HG03025 (cell line): Measurements from ENCODE around the gene LNPEP.
"Not testable (repeated sequence)": the region's sequence is repeated elsewhere in the genome, so short reads cannot be mapped to it uniquely, and the experiment has no call there.

ENCODE experiments used
- ATAC-seq: cut with Tn5 transposase; IDR thresholded peaks from one replicate; pipeline ENCODE4 v1.9.1; 2021; ENCODE audit warnings: mild to moderate bottlenecking, moderate library complexity; ENCODE audit not compliant: unreplicated experiment, low FRiP score

LNPEP gene

DNA sequence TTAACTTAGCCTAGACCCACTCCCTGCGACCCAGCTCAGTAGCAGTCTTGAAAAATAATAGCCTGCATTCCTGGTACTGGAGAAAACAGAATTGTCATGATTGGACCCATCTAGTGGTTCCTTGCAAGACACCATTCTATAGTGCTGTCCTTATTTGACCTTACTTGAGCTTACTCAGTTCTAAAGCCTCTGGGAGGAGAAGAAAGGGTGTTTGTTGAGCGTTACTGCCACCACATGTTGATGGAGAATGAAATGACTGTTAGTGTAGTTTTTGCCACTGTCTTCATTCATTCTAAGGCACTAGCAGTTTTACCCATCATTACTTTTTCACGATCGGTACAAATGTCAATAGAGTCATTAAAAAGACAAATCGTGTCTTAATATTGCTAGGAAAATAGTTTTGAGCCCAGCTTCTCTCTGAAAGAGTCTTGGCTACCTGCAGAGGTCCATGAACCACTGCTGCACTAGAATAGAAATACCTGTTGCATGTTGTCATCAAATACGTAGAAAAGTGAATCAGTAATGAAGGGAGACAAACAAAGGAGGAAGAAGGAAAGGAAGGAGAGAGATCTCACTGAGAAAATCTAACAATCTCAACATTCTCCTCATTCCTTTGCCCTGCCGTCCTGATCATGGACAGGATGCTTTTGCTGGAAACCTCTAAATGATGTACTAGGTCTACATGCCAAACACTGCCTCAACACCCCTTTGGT is 110.5 kb downstream of the LNPEP start:
- no peak for ATAC-seq

DNA sequence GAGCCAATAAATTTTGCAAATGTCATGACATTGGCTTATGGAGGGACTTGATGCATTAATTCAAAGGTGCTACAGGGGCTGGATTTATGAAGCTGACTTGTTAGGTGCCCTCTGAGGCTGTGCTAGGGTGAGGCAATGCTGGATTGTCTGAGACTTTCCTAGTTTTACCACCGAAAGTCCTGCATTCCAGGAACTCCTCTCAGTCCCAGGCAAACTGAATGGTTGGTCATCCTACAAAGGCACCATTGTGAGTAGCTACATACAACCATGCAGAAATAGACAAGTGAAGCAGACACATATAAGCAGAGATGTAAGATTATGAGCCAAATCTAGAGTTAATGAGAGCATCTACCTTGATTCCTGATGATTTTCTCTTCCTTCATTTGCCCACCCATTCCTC is 111.2 kb downstream of the LNPEP start:
- ATAC-seq, result no peak

DNA sequence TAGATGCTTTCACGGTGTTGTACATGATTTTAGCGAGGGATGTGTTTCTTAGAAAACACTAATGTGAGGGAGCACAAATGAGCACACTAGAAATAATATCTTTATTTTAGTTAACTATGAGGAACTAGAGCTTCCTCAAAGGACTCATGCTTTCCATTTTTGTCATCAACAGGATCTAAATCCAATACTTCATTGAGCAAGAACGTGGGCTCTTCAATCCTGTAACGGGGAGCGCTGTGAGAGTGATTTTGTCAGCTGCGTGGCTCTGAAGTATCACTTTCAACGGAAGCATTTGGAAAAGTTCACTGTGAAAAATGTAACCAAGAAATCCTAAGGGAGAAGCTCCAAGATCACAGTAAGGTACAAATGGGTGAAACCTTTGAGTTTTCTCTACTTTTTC is 113.3 kb downstream of the LNPEP start:
- ATAC-seq, result no peak

DNA sequence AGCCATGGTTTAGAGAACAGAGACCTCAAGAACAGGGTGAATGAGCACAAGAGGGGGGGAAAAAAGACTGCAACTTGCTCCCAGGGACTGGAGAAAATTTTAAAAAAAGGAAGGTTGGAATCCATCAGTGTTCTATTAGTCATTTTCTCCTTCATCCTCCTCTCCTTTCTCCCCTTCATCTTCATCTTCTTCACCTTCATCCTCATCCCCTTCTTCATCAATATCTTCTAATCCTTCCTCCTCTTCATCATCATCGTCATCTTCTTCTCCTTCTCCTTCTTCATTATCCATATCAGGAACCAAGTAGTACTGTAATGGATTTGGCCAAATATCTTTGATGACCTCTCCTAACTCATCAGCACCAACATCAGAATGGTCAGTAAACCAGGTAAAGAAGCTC is 120.4 kb downstream of the LNPEP start:
- ATAC-seq, result no peak

DNA sequence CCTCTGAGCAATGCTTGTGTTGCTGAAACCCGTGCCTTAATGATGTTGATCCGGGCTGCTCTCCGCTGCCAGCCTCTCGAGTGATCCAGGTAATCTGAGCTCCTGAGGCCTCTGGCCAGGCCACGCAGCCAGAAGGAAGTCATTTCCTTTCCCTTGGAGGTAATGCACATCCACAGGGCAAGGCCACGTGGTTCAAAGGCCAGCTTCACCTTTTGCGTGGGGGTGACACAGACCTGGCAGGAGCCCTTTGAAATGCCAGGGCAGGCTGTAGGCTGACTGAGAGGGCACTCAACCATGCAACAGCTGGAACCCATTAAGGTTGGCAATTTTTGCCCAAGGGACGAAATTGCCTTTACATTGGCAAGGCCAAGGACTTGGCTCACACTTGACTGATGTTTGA is 126.2 kb downstream of the LNPEP start:
- ATAC-seq, result no peak

DNA sequence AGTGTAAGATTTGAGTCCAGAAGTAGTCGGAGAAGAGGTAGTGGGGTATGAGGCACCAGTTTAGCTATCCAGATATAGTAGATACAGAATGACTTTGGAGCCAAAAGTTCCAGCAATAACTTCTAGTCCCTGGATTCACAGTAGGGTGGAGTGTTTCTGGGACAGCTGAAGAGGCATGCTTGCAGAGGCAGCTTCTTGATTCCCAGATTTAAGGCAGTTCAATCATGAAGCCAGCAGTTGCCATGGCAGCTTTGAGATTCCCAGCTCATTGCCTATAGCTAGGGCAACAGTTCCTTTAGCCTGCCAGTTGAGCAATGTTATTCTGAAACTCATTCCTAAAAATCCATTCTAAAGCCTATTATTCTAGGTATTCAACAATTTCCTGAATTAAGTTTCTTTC is 127.4 kb downstream of the LNPEP start:
- no peak for ATAC-seq

DNA sequence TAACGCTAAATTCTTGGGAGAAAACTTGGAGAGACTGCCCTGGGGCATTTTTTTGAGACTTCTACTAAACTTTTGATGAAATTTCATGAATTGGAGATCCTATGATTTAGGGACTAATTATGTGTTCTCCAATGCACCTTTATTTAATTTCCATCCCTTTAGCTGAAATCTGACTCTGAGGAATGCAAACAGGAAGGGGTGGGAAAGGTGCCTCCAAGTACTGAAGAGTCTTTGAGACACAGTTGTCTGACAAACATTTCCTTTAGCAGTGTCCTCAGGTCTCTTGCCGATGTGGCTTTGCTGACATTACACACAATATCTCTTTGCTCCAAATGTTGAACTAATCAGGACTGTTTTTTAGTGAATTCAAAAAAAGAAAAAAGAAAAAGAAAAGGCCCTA is 129.6 kb downstream of the LNPEP start:
- no peak for ATAC-seq

DNA sequence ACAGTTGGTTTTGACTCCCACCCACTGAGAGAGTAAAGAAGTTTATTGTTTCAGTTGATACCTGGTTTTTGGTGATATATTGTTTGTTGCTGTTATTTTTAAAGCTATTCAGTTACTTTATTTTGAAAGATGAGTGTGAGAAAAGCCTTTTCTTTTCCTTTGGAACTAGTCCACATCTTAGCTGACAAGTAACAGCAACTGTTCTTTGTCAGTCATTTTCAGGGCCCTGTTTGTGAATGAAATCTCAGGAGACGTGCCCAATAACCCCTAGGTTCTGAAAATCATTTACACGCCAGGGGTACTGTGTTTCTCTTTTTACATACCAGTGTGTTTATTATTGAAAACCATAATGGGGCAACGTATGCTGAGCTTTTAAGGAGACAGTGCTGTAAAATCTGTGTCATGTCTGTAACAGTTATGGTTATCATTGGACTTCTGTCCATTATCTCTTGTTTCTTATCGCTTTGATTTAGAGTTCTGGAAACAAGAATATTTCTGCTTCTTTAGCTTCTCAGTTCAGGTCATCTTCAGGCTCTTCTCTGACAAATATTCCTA is 131.5 kb downstream of the LNPEP start:
- ATAC-seq, result no peak

DNA sequence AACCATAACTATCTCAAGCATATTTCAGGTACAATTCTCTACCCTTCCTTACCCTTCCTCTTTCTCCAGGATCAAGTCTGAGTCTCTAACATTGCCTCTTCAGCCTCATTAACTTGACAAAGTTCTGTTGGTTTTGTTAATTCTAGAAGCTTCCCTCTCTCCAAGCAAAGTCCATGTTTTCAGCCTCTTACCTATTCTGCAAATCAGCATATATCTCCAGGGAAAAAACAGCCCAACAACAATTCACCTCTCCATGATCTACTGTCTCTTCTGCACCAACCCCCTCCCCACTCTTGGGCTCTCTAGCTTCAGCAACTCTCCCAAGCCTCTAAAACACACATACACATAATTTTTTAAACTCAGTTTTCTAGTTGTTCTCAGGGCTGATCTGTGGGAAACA is 134.4 kb downstream of the LNPEP start:
- ATAC-seq, result no peak

DNA sequence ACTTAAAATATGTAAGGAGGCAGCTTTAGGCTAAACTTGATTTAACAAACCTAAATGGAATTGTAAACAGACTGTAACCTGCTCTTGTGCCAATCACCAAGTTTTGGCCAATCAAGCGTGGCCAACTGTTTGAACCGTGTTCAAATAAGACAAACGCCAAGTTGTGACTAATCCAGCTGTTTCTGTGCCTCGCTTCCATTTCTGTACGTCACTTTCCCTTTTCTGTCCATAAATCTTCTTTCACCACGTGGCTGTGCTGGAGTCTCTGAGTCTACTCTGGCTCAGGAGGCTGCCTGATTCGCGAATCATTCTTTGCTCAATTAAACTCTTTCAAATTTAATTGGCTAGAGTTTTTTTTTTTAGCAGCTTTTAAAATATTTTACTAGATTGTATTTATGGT is 135.2 kb downstream of the LNPEP start:
- no peak for ATAC-seq

DNA sequence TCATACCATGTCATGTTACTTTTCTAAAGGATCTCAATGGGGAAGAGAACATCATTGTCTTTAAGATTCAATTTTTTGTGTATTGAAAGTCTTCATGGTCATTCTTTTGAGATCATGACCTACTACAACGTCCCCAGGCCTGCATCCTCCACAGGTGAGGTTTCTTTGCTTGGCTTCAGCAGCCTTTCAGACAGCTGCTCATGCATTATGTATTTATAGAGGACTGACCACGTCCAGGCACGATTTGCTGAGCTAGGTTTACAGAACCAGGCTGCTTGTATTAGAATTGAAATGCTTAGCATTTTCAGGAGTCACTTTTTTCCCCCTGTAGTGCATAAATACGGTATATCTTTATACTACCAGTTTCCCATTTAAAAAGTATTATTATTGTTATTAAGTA is 136.1 kb downstream of the LNPEP start:
- ATAC-seq, result no peak

DNA sequence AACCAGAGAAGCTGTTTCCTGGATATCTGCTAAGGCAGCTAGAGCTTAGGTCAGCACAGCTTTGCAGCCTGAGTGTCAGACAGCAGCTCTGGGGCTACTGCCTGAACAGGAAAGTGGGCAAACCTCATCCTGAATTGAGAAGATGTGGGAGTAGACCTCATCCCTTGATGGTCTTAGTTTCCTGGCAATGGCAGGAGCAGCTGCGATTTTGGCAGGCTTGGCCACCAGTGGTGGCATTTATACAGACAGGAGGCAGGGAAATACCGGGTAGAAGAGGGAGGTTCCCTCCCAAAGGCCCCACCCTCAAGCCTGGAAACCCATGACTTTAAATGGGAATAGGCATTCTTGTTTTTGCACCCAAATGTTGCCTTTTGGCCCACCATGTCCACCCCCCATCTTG is 136.8 kb downstream of the LNPEP start:
- ATAC-seq, result no peak

DNA sequence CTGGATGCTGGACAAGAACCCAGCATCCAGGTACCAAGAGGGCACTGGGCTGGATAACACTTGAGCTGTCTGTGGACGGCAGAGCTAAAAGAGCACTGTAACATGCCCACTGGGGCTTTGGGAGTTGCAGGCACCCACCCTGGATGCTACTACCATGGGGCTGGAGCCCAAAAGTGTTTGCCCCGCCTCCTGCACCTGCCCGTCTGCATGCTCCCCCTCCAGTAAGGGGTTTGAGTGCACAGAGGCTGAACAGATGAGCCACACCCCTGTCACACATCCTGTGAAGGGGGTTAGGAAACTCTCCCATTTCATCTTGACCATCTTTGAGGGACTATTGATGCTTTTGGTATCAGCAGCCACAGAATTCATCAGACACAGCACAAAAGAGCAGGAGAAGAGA is 137.5 kb downstream of the LNPEP start:
- ATAC-seq, result no peak

DNA sequence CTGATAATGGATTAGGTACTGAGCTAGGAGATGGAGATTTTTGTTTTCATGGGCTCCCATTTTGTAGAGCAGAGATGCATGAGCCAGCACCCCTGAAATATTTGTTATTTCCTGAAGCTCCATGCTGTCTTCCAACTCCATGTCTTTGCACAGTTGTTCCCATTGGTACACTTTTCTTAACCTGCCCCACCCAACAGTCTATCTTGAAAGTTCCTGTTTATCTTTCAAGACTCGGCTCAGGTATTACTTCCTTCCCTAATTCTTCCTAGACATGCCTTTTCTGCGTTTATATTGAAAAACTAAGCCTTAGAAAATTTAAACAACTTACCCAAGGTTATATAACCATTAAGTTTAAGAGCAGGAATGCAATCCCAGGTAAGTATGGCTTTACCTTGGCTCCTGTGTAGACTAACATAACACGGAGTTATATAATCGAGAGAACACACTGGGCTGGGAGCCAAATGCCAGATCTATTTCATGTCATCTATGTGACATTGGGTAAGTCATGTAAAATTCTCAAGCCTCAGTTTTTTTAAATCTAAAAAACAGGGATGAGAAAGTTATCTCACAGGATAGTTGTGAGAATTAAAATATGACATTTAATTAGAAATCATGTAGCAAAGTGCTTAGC is 139.1 kb downstream of the LNPEP start:
- no peak for ATAC-seq

DNA sequence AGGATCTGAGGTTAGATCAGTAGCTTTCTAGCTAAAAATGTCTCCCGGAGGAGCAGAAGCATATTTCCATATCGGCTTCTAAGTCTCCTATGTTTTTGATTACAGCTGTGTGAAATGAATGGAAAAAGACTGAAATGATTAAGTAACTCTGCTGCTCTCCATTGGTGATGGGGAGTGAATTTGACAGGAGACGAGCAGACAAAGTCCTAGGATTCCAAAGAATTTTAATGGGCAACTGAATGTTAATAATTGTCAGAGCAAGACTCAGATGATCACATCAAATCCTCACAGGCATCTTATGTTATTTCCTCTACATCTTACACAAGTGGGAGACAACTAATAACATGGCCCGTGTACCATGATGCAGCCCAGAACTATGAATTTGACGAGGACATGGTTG is 139.8 kb downstream of the LNPEP start:
- ATAC-seq, result no peak

DNA sequence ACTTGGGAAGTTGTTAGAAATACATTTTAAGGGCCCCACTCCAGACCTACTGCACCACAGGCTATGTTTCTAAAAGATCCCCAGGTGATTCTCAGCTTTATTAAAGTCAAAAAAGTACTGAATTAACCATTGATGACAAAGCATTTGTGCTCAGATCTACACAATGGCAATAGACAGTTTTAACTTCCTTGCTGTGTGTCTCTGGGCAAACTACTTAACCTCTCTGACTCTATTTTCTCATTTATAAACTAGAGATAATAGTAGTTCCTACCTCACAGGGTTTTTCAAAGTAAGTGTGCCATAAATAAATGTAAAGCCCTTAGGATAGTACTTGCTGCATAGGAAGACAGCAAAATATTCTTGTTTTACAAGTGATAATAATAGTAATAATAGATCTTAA is 140.2 kb downstream of the LNPEP start:
- no peak for ATAC-seq

DNA sequence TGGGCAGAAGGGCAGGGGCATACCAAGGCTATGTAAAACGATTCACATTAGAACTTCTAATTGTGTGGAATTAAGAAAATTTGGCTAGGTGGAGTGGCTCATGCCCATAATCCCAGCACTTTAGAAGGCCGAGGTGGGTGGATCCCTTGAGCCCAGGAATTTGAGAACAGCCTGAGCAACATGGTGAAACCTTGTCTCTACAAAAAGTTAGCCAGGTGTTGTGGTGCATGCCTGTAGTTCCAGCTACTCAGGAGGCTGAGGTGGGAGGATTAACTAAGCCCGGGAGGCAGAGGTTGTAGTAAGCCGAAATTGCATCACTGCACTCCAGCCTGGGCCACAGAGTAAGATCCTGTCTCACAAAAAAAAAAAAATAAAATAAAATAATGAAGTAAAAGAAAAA is 141.4 kb downstream of the LNPEP start:
- no peak for ATAC-seq

DNA sequence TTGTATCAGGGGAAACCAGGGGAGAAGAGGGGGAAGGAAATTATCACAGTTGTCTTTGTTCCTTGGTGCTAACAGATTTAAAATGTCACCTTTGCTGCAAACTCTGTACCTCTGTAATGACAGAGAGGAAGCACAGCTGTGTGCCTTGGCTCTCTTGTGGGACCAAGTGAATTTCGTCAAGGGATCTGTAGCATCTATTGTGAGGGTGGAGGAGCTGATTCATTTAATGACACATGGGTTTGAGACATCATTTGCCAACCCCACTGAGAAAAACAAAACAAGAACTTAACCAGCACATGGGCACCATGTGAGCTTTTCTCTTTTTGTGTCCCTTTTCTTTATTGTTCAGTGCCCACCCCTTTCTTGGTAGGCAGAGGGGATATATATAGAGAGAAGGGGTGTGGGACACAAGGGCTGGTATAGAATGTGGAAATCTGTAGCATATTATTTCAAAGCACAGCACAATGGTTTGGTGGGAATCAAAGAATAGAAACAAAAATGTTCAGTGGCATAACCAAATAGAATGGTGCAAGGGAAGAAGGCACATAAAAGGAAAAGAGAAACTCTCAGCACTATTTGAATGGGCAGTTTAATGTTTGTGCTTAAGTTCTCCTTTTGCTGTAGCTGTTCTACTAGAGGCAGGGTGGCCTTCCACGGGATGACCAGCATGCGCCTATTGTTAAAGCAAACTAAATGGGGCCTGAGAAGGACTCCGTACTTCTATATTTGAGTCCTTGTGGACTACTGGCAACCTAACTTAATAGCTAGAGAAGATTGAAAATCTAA is 143.3 kb downstream of the LNPEP start:
- no peak for ATAC-seq

DNA sequence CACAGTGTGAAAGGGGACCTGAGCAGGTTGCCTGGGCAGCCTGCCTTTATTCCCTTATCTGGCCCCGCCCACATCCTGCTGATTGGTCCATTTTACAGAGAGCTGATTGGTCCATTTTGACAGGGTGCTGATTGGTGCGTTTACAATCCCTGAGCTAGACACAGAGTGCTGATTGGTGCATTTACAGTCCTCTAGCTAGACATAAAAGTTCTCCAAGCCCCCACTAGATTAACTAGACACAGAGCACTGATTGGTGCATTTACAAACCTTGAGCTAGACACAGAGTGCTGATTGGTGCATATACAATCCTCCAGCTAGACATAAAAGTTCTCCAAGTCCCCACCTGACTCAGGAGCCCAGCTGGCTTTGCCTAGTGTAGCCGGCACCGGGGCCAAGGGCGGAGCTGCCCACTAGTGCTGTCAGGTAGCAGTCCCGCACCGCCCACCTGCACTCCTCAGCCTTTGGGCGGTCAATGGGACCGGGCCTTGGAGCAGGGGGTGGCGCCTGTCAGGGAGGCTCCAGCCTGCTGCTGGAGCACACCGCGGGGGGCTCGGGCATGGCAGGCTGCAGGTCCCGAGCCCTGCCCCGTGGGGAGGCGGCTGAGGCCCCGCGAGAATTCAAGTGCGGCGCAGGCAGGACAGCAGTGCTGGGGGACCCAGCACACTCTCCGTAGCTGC is 149.0 kb downstream of the LNPEP start:
- ATAC-seq, result not testable (repeated sequence)

DNA sequence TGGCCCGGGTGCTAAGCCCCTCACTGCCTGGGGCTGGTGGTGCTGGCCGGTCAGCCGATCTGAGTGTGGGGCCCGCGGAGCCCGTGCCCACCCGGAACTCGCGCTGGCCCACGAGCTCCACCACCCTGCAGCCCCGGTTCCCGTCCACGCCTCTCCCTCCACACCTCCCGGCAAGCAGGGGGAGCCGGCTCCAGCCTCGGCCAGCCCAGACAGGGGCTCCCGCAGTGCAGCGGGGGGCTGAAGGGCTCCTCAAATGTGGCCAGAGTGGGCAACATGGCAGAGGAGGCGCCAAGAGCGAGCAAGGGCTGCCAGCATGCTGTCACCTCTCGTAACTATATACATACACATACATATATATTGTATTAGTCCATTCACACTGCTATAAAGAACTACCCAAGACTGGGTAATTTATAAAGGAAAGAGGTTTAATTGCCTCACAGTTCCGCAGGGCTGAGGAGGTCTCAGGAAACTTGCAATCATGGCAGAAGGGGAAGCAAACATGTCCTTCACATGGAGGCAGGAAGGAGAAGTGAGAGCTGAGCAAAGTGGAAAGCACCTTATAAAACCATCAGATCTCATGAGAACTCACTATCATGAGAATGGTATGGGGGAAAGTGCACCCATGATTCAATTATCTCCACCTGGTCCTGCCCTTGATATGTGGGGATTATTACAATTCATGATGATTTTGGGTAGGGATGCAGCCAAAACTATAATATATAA is 149.7 kb downstream of the LNPEP start:
- no peak for ATAC-seq
